Nephron (organoid): ENCODE measurements around the gene XIST.

Source experiments
- H3K27ac Mint-ChIP-seq, 3 experiments: 2 replicates each; pipeline ENCODE4 v1.8.0; 2020; ENCODE audit warnings: mixed read lengths in 3 of 3, mild to moderate bottlenecking in 2 of 3, moderate library complexity in 1 of 3
- H3K27me3 Mint-ChIP-seq: 2 replicates; pipeline ENCODE4 v1.8.0; 2021; ENCODE audit warnings: low read depth, mild to moderate bottlenecking, moderate library complexity, mixed read lengths
- H3K36me3 Mint-ChIP-seq: 2 replicates; pipeline ENCODE4 v1.8.0; 2020; ENCODE audit warnings: low read depth, mixed read lengths
- H3K4me1 Mint-ChIP-seq: 2 replicates; pipeline ENCODE4 v1.8.0; 2020; ENCODE audit warnings: mixed read lengths
- H3K4me3 Mint-ChIP-seq, 3 experiments: 2 replicates each; pipeline ENCODE4 v1.8.0; 2020; ENCODE audit warnings: mild to moderate bottlenecking in 3 of 3, mixed read lengths in 3 of 3, moderate library complexity in 2 of 3
- H3K9me3 Mint-ChIP-seq: 2 replicates; pipeline ENCODE4 v1.8.0; 2020; ENCODE audit warnings: mixed read lengths
- TF ChIP-seq, protein P1 (sequence below), 3 experiments: fragments of 200-600 bp; sonication (generic); IDR thresholded peaks; one replicate each; pipeline ENCODE4 v1.5.0; 2021; ENCODE audit warnings: antibody characterized with exemption in 3 of 3; ENCODE audit not compliant: unreplicated experiment in 3 of 3

Gene XIST

DNA sequence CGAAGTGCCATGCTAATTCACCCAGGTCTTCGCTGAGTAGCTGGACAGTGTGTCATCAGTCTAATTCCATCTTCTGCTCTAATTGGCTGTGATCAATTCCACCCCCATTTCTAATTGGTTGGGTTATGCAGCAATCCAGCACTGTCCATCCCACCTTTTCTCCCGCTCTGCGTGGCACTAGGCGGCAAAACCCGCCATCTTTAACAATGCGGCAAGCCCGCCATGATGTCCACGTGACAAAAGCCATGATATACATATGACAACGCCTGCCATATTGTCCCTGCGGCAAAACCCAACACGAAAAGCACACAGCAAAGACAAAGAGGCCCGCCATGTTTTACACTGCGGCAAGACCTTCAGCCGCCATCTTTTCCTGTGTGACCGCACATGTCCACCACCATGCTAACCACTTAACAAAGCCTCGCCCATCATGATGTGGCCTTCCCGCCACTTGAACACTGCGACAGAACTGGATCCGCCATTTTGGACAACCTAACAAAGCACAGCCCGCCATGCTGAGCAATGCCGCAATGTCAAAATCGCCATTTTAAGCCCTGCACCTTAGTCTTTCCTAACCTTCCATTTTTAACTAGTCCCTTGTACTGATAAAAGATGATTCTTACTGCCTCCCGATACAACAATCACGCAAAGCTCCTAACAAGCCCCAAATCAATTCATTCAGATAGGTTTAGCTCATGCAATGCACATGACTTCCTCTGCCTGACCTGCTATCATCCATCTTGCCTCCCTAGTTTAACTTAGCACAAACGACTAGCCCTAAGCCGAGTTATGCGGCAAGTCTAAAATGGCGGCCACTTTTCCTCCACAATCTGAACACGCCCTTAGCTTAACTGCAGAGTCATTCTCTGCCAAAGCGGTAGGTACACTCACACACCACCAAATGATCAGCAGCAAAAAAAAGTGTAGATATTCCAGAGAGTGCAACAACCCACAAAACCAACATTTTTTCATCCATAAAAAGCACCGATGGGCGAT lies 1.2 kb downstream of the XIST start:
- H3K27me3 Mint-ChIP-seq: no peaks in the 10 kb centered on the region
- no peaks in the 10 kb centered on the region for H3K36me3 Mint-ChIP-seq
- no peak overlapping the region for H3K27ac Mint-ChIP-seq
- no peak overlapping the region for H3K4me3 Mint-ChIP-seq
- H3K4me1 Mint-ChIP-seq: no peaks in the 10 kb centered on the region
- TF ChIP-seq, protein P1, sequence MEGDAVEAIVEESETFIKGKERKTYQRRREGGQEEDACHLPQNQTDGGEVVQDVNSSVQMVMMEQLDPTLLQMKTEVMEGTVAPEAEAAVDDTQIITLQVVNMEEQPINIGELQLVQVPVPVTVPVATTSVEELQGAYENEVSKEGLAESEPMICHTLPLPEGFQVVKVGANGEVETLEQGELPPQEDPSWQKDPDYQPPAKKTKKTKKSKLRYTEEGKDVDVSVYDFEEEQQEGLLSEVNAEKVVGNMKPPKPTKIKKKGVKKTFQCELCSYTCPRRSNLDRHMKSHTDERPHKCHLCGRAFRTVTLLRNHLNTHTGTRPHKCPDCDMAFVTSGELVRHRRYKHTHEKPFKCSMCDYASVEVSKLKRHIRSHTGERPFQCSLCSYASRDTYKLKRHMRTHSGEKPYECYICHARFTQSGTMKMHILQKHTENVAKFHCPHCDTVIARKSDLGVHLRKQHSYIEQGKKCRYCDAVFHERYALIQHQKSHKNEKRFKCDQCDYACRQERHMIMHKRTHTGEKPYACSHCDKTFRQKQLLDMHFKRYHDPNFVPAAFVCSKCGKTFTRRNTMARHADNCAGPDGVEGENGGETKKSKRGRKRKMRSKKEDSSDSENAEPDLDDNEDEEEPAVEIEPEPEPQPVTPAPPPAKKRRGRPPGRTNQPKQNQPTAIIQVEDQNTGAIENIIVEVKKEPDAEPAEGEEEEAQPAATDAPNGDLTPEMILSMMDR (IDR thresholded peaks at IDR 0.05; ENCODE audit: unreplicated experiment in 3 of 3): no peak
- H3K9me3 Mint-ChIP-seq: peaks cover 4% of the 10 kb centered on the region

DNA sequence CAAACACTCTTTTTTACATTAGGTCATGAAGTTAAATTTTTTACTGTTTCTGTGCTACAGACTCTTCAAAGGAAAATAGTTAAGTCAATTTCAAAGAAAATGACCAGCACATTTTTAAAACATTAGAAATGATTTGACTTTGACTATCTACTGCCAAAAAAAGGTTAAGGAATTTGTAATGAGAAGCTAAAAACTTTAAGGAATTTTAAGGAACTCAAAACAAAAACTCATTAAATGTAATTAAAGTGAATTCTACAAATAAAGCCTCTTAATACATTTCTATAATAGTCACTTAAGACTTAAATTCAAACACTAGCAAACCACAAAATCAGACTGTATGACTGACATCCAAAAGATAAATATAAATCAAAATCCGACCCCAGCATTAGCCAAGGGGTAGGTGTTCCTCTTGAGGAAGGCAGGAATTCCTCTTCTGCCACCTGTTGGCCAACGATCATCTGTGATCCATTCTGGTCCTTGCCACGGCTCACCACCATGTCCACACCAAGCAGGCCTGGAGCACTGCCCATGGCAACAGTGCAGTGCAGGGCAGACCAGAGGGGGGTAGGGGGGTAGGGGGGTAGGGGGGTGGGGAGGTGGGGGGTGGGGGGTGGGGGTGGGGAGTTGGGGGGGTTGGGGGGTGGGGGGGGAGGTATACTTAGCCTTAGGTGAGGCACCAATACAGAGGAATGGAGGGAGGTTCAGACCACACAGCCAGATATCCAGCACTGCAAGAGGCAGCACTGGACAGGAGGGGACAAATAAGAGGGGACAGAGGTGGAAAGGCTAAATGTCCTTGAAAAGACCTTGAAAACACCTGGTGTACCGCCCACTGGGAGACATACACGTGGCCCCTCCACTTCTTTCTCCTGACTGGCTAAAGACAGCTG lies 2.1 kb downstream of the XIST start:
- Mint-ChIP-seq H3K4me3 (no peak overlapping the region), H3K9me3 (peaks cover 4% of the 10 kb centered on the region), H3K27me3 (no peaks in the 10 kb centered on the region), H3K4me1 (no peaks in the 10 kb centered on the region), H3K36me3 (no peaks in the 10 kb centered on the region), H3K27ac (no peak overlapping the region)
- TF ChIP-seq, protein P1 (IDR thresholded peaks at IDR 0.05; ENCODE audit: unreplicated experiment in 3 of 3): no peak

DNA sequence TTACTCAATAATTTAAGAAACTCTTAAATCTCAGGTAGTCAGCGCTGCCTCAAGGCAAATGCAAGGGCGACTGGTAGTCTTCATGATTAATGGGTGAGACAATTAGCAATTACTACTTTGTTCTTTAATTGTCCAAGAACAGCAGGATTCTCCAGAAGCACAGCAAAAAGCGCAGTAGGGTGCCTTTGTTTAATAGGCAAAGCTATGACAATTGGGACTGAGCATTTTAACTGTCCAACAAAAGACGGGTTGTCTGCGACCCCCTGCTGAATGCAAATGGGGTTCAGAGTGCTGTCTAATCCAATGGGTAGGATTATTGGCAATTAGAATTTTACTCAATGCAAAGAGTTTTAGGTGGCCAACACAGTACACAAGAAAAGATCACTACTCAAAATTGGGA lies 3.4 kb downstream of the XIST start:
- TF ChIP-seq, protein P1 (IDR thresholded peaks at IDR 0.05; ENCODE audit: unreplicated experiment in 3 of 3): no peak
- no peak overlapping the region for H3K4me3 Mint-ChIP-seq

DNA sequence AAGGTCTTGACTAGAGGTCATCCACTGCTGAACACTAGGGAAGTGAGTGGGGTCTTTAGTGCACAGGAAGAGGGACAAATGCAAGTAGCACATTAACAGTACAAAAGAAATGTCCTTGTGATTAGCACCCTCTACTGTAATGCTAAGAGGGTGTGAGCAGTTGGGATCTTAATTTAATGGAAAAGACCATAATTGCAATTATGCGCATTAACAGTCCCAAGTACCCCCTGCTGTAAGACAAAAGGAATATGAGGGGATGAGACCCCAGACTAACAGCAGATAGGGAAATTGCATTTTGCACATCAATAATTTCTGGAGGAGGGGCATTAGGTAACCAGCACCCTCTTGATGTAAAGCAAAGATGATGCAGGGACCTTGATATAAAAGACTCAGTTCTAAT lies 4.5 kb downstream of the XIST start:
- peaks cover 4% of the 10 kb centered on the region for H3K9me3 Mint-ChIP-seq
- H3K4me3 Mint-ChIP-seq: no peak overlapping the region
- H3K27me3 Mint-ChIP-seq: no peaks in the 10 kb centered on the region
- no peak overlapping the region for H3K27ac Mint-ChIP-seq
- H3K4me1 Mint-ChIP-seq: no peaks in the 10 kb centered on the region
- TF ChIP-seq, protein P1 (IDR thresholded peaks at IDR 0.05; ENCODE audit: unreplicated experiment in 3 of 3): no peak
- H3K36me3 Mint-ChIP-seq: no peaks in the 10 kb centered on the region

More for the DNA sequence above, 3.4 kb downstream of the XIST start:
- Mint-ChIP-seq H3K36me3 (no peaks in the 10 kb centered on the region), H3K9me3 (peaks cover 4% of the 10 kb centered on the region), H3K27ac (no peak overlapping the region), H3K4me1 (no peaks in the 10 kb centered on the region), H3K27me3 (no peaks in the 10 kb centered on the region)

DNA sequence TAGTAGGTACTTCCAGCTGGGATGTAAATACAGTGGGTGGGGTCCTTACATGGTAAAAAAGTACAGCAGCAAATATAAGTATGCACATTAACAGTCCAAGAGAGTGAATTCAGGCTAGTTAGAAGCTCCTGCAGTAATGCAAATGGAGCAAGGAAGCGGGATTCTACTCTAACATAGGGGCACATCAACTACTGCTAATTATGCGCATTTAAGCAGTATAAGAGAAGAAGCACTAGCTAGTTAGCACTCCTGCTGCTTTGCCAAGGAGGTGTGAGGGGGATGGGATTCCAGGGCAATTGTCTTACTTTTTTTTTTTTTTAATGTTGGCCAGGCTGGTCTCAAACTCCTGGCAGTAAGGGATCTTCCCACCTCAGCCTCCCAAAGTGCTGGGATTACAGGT lies 5.4 kb downstream of the XIST start:
- TF ChIP-seq, protein P1 (IDR thresholded peaks at IDR 0.05; ENCODE audit: unreplicated experiment in 3 of 3): no peak
- Mint-ChIP-seq H3K4me1 (no peaks in the 10 kb centered on the region), H3K27ac (no peak overlapping the region), H3K9me3 (peaks cover 4% of the 10 kb centered on the region), H3K27me3 (no peaks in the 10 kb centered on the region), H3K36me3 (no peaks in the 10 kb centered on the region), H3K4me3 (no peak overlapping the region)
